Measurements from ENCODE around the gene LSMEM2.
"Not testable (repeated sequence)": the region's sequence is repeated elsewhere in the genome, so short reads cannot be mapped to it uniquely, and the experiment has no call there.

Gene LSMEM2

DNA sequence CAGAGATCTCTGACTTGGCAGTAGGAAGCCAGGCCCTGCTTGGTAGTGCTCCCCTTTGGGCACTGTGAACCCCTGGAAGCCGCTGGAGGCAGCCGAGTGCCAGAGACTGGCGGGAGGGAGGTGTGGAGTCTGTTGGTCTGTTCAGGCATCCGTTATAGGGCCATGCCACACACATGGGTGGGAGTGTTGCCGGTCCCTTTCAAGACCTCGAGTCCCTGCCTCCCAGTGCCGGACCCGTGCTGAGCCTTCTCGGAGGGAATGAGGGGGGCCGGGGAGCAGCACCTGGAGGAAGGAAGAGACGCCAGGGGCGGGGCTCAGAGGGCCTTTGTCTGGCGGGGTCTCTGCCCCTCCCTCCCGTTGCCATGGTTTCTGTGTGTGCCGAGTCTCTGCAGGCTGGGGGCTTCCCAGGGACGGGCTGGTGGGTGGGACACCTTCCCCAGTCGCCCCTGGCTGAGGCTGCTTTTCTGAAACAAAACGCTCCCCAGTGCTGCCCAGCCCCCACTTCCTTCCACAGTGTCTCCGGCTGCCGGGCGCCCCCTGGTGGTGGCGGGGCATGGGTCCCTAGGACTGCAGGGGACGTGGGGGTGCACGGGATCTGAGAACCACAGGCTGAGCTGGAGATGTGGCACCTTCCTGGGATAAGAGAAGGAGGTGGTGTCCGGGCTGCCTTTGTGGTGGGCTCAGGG, 32.9 kb upstream of the LSMEM2 start:
- peak; percentile 65 for DNase-seq (ENCODE audit: low read depth)

- DNase-seq (ENCODE audit: low read depth): peak; percentile 77
Observed at GRCh38 chr3:50246517-50246954, 32.4 kb upstream of the LSMEM2 start.

- no peak for DNase-seq (ENCODE audit: low read depth)
Observed at GRCh38 chr3:50248387-50248786, 30.5 kb upstream of the LSMEM2 start.

DNA sequence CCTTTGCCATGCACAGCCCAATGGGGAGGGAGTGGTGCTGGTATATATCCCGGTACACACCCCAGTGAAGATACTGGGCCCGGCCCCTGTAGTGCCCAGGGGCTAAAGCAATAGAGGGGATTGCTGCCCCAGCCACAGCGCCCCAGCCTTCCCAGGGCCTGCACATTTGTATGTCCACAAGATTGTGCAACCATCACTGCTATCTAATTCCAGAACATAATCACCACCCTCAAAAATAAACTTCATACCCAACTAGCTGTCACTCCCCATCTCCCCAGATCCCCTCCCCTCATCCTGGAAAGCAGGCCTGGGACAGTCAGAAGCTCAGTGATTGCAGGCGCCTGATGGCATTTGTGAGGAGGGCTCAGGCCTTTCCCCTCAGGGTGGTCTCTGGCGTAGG, 29.4 kb upstream of the LSMEM2 start:
- DNase-seq (ENCODE audit: low read depth): no peak

DNA sequence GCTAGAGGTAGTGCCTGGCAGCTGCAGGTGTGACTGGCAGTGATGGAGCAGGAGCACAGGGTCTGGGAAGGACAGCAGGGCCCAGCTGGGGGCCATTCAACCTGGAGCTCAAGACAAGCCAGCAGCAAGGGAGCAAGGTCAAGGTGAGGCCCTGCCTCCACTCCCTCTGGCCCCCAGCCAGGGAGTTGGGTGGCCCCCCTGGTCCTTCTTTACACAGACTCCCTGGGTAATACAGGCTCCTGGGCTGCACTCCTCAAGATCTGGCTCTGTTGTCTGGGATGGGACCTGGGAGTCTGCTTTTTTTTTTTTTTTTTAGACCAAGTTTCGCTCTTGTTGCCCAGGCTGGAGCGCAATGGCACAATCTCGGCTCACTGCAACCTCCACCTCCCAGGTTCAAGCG, 28.4 kb upstream of the LSMEM2 start:
- no peak for DNase-seq (ENCODE audit: low read depth)

DNA sequence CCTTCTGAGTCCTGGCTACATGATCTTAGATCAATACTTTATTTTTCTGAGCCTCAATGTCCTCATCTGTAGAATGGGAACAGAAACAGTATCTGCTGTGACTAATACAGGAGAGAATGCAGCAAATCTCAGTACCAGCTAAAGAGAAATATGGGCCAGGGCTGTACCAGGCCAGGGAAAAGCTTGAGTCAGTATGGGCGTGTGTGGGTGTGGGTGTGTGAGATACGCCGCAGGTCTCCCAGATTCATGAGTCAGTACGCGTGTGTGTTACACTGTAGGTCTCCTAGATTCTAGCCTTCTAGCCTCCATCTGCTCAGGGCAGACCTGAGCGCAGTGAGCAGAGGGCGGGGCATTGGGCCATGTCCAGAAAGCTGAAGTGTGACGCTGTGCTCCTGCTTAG, 27.7 kb upstream of the LSMEM2 start:
- peak; percentile 71 for DNase-seq (ENCODE audit: low read depth)

GRCh38 chr3:50254577-50255250, 24.2 kb upstream of the LSMEM2 start:
- DNase-seq (ENCODE audit: low read depth): no peak

GRCh38 chr3:50255251-50255615, 23.7 kb upstream of the LSMEM2 start:
- no peak for DNase-seq (ENCODE audit: low read depth)

DNA sequence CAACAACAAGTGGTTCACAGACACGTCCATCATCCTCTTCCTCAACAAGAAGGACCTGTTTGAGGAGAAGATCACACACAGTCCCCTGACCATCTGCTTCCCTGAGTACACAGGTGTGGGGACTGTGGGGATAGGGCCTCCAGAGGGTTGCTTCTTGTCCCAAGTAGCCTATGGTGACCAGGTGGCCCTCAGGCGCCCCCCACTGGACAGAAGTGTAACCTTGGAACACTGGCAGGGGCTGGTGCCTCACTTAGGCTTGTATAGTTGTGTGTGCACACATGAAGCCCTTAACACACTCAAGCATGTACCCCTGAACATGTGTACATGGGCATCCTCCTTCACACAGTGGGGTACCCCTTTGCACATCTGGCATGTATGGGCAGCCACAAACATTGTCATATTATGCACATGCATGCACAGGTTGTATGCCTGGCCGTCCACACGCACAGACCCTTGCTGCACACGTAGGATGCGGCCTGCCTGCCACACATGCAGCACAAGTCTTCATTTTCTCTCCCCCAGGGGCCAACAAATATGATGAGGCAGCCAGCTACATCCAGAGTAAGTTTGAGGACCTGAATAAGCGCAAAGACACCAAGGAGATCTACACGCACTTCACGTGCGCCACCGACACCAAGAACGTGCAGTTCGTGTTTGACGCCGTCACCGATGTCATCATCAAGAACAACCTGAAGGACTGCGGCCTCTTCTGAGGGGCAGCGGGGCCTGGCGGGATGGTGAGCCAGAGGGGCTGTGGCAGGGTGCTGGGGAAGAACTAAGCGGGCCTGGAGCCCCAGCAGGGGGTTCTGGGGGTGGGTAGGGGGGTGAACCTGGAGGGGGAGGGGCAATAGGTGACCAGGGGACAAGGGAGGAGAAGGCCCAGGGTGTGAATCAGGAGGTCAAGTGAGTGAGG, 21.7 kb upstream of the LSMEM2 start:
- no peak for DNase-seq (ENCODE audit: low read depth)

- DNase-seq (ENCODE audit: low read depth): no peak
Observed at GRCh38 chr3:50258029-50258680, 20.7 kb upstream of the LSMEM2 start.

GRCh38 chr3:50258979-50259378, 19.9 kb upstream of the LSMEM2 start:
- DNase-seq (ENCODE audit: low read depth): no peak

GRCh38 chr3:50259432-50260026, 19.4 kb upstream of the LSMEM2 start:
- DNase-seq (ENCODE audit: low read depth): no peak

GRCh38 chr3:50260027-50260941, 18.6 kb upstream of the LSMEM2 start:
- peak; percentile 76 for DNase-seq (ENCODE audit: low read depth)

DNA sequence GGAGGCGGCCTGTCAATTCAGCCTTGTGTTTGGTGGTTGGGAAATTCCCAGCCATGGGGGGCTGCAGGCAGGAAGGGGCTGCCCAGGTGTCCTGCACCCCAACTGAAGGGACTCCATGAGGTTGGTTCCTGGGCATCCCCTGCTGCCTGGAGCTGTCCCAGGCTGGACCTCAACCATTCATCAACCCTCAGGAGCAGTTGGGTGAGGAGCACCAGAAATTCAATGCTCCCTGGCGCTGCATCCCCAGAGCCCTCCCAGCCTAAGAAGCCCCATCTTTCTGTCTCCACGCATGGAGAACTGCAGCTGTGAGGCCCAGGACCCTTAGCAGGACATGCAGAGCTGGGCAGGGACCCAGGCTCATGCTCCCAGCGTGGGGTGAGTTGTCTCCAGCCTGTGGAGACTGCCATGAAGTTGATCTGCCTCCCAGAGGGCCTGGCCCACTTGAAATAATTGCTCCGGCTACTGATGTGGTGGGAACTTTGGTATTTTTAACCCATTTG, 17.9 kb upstream of the LSMEM2 start:
- DNase-seq (ENCODE audit: low read depth): no peak

GRCh38 chr3:50261505-50261904, 17.4 kb upstream of the LSMEM2 start:
- DNase-seq (ENCODE audit: low read depth): no peak

GRCh38 chr3:50262200-50262599, 16.7 kb upstream of the LSMEM2 start:
- not testable (repeated sequence) for DNase-seq (ENCODE audit: low read depth)

DNA sequence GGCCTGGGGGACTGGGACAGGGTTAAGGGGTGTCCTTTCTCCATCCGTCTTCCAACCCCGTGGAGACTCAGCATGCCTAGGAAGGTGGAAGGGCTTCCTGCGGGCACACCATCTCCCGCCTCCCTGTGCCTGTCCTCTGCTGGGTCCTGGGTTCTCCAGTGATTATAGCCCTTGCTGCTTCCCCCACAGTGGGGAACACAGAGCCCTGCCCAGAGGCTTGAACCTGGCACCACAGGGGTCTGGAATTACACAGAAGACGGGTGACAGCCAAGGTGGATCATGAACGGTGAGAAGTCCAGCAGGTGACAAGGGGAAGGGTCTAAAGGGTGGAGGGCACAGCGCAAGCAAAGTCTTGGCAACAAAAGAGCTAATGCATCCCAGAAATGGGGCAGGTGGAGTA, 16.1 kb upstream of the LSMEM2 start:
- no peak for DNase-seq (ENCODE audit: low read depth)

DNA sequence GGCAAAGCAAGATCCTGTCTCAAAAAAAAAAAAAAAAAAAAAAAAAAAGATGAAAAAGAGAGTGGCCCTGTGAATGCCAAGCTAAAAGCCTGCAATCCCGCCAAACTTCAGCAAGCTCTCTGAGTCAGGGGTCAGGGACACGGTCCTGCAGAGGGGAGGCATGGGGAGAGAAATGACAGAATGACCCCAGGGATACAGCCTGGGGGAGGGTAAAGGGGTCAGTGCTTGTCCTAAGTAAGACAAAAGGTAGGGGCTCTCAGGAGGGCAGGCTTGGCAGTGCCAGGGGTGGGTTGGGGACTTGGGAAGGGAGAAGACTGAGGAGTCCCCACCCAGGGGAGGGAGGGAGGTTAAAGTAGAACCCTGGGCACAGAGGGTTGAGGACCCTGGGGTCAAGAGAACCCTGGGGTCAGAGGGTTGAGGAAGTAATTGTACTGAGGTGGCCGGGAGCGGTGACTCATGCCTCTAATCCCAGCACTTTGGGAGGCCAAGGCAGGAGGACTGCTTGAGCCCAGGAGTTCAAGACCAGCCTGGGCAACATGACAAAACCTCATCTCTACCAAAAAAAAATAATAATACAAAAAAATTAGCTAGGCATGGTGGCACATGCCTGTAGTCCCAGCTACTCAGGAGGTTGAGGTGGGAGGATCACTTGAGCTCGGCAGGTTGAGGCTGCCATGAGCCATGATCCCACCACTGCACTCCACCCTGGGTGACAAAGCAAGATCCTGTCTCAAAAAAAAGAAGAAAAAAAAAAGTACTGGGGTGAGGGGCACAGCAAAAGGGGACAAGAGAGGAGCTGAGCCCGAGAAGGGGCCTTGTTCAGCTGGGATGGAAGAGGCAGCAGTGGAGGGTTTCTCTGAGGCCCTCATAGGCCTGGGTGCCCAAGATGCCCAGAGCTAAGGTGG, 15.2 kb upstream of the LSMEM2 start:
- no peak for DNase-seq (ENCODE audit: low read depth)

DNA sequence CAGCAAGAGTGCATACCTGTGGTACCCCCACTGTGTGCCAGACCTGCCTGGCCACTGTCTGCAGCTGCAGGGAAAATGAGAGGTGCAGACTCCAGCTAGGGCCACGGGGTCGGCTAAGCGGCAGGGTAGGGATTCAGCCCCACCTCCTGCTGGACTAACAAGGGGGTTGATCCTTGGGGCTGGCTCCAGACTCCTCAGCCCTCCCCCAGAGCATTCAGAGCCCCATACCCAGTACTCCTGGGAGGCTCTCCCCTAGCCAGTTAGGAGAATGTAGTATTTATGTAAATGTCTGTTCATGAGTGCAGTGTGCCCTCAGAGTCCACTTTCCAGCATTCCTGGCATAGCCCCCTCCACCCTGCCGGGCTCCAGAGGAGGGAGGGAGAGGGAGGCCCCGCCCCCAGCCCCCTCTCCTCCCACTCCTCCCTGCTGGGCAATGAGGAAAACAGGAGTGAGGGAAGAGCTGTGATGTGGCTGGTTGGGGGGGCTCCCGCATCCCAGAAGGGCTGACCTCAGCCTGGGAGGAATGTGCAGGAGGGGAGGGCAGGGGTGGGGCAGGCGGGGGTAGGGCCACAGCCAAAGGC, 14.4 kb upstream of the LSMEM2 start:
- DNase-seq (ENCODE audit: low read depth): peak; percentile 81
